Non-pigmented ciliary epithelial cell (primary cell): Measurements from ENCODE around the gene AKR7A2.

Source experiments
- DNase-seq: peaks from one replicate; pipeline ENCODE4 v3.0.0-alpha.2; 2010; ENCODE audit warnings: low read depth

Gene AKR7A2

GRCh38 chr1:19343617-19344350, 31.8 kb upstream of the AKR7A2 start:
- DNase-seq: no peak

GRCh38 chr1:19342894-19343616, 31.1 kb upstream of the AKR7A2 start:
- no peak for DNase-seq

GRCh38 chr1:19342062-19342750, 30.3 kb upstream of the AKR7A2 start:
- no peak for DNase-seq

GRCh38 chr1:19341201-19342061, 29.5 kb upstream of the AKR7A2 start:
- peak; percentile 37 for DNase-seq

- DNase-seq: no peak
These were observed 28.5 kb upstream of the AKR7A2 start for GRCh38 chr1:19340387-19340937.

- no peak for DNase-seq
These were observed 27.4 kb upstream of the AKR7A2 start for GRCh38 chr1:19339214-19339861.

- DNase-seq: no peak
These were observed 26.4 kb upstream of the AKR7A2 start for GRCh38 chr1:19338323-19338762.

GRCh38 chr1:19337289-19337688, 25.3 kb upstream of the AKR7A2 start:
- no peak for DNase-seq

GRCh38 chr1:19336543-19336942, 24.6 kb upstream of the AKR7A2 start:
- no peak for DNase-seq

GRCh38 chr1:19333587-19334354, 21.8 kb upstream of the AKR7A2 start:
- DNase-seq: no peak

GRCh38 chr1:19332832-19333231, 20.9 kb upstream of the AKR7A2 start:
- no peak for DNase-seq

- DNase-seq: no peak
These were observed 19.4 kb upstream of the AKR7A2 start for GRCh38 chr1:19331262-19331878.

GRCh38 chr1:19330449-19331135, 18.6 kb upstream of the AKR7A2 start:
- no peak for DNase-seq

GRCh38 chr1:19329611-19330010, 17.7 kb upstream of the AKR7A2 start:
- DNase-seq: no peak

- DNase-seq: no peak
These were observed 17.2 kb upstream of the AKR7A2 start for GRCh38 chr1:19329188-19329587.

GRCh38 chr1:19328486-19328885, 16.5 kb upstream of the AKR7A2 start:
- no peak for DNase-seq

GRCh38 chr1:19327736-19328135, 15.8 kb upstream of the AKR7A2 start:
- no peak for DNase-seq

GRCh38 chr1:19327301-19327700, 15.4 kb upstream of the AKR7A2 start:
- no peak for DNase-seq

- no peak for DNase-seq
These were observed 14.8 kb upstream of the AKR7A2 start for GRCh38 chr1:19326748-19327065.
